ENCODE data around the gene GSE1. TPM values are rescaled to one million over a fixed set of nuclear protein-coding genes. Genes with fewer than 3 reads are reported as not detected.
A peak's percentile ranks its signal among the peaks of the same experiment; 100 is the strongest.

Gene GSE1
- total and polyA plus RNA-seq, 2 experiments from 2014 or later, result 32.4 to 135 TPM

DNA sequence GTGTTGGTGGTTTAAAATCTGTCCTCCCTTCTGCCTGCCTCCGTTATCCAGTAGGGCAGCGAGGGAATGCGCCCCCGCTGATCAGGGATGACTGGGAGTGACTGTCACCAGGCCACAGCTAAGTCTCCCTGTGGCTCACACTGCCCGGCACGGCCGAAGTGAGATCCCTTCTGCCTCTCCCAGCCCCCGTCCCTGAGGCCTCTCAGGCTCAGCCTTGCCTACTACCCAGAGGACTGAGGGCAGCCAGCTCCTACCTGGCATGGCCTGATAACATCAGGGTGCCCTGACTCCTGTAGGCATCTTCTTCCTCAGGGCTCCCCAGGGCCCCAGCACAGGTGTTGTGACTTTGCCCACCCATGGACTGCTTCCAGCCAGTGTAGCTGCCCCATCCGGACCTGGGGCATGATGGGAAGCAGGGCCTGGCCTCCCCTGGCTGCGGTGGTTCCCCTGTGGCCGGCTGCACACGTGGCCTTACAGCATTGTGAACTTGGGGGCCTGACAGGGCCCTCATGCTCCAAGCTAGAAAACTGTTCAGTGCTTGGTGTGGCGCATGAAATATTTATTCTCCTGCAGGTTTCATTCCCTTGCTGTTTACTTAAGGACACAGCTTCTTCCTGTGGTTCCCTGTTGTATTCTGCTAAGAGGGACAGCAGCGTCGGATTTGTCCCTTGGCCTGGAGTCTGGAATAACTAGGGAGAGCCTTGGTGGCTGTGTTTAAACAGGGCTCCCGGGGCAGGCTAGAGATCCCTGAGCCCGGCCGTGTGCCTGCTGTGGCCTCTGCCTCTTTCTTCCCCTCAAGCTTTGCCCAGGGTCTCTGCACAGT is 45.6 kb downstream of the GSE1 start (continued):
- TF ChIP-seq, protein P1, sequence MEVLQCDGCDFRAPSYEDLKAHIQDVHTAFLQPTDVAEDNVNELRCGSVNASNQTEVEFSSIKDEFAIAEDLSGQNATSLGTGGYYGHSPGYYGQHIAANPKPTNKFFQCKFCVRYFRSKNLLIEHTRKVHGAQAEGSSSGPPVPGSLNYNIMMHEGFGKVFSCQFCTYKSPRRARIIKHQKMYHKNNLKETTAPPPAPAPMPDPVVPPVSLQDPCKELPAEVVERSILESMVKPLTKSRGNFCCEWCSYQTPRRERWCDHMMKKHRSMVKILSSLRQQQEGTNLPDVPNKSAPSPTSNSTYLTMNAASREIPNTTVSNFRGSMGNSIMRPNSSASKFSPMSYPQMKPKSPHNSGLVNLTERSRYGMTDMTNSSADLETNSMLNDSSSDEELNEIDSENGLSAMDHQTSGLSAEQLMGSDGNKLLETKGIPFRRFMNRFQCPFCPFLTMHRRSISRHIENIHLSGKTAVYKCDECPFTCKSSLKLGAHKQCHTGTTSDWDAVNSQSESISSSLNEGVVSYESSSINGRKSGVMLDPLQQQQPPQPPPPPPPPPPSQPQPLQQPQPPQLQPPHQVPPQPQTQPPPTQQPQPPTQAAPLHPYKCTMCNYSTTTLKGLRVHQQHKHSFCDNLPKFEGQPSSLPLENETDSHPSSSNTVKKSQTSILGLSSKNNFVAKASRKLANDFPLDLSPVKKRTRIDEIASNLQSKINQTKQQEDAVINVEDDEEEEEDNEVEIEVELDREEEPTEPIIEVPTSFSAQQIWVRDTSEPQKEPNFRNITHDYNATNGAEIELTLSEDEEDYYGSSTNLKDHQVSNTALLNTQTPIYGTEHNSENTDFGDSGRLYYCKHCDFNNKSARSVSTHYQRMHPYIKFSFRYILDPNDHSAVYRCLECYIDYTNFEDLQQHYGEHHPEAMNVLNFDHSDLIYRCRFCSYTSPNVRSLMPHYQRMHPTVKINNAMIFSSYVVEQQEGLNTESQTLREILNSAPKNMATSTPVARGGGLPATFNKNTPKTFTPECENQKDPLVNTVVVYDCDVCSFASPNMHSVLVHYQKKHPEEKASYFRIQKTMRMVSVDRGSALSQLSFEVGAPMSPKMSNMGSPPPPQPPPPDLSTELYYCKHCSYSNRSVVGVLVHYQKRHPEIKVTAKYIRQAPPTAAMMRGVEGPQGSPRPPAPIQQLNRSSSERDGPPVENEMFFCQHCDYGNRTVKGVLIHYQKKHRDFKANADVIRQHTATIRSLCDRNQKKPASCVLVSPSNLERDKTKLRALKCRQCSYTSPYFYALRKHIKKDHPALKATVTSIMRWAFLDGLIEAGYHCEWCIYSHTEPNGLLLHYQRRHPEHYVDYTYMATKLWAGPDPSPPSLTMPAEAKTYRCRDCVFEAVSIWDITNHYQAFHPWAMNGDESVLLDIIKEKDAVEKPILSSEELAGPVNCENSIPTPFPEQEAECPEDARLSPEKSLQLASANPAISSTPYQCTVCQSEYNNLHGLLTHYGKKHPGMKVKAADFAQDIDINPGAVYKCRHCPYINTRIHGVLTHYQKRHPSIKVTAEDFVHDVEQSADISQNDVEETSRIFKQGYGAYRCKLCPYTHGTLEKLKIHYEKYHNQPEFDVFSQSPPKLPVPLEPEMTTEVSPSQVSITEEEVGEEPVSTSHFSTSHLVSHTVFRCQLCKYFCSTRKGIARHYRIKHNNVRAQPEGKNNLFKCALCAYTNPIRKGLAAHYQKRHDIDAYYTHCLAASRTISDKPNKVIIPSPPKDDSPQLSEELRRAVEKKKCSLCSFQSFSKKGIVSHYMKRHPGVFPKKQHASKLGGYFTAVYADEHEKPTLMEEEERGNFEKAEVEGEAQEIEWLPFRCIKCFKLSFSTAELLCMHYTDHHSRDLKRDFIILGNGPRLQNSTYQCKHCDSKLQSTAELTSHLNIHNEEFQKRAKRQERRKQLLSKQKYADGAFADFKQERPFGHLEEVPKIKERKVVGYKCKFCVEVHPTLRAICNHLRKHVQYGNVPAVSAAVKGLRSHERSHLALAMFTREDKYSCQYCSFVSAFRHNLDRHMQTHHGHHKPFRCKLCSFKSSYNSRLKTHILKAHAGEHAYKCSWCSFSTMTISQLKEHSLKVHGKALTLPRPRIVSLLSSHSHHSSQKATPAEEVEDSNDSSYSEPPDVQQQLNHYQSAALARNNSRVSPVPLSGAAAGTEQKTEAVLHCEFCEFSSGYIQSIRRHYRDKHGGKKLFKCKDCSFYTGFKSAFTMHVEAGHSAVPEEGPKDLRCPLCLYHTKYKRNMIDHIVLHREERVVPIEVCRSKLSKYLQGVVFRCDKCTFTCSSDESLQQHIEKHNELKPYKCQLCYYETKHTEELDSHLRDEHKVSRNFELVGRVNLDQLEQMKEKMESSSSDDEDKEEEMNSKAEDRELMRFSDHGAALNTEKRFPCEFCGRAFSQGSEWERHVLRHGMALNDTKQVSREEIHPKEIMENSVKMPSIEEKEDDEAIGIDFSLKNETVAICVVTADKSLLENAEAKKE (CRISPR knock-in tag; IDR thresholded peaks at IDR 0.05), result no peak
- TF ChIP-seq STAT1 (IDR thresholded peaks at IDR 0.05; ENCODE audit: unreplicated experiment), result no peak

DNA sequence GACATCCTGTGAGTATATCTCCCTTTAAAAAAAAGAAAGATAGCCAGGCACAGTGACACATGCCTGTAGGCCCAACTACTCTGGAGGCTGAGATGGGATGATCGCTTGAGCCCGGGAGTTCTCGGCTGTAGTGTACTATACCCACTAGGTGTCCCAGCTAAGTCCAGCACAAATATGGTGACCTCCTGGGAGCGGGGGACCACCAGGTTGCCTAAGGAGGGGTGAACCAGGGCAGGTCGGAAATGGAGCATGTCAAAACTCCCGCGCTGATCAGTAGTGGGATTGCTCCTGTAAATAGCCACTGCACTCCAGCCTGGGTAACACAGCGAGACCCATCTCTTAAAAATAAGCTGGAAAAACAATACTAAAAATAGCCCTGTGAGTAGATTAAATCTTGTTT is 46.2 kb downstream of the GSE1 start:
- Mint-ChIP-seq H3K4me3 (no peak overlapping the region), H3K27me3 (ENCODE audit: insufficient read depth, low read depth, poor library complexity) (peaks cover 19% of the 10 kb centered on the region), H3K36me3 (ENCODE audit: low read depth) (peaks cover 90% of the 10 kb centered on the region), H3K4me1 (peaks cover 4% of the 10 kb centered on the region; the same call in 1 of the 3 replicates), H3K9me3 (no peaks in the 10 kb centered on the region; the same call in 2 of the 3 replicates), H3K27ac (no peak overlapping the region)
- ATAC-seq (no peak), DNase-seq (ENCODE audit: low spot score) (no peak)
- H3K4me1 ChIP-seq (ENCODE audit: insufficient read depth), result no peaks in the 10 kb centered on the region
- no peak overlapping the region for H3K4me2 ChIP-seq
- no peaks in the 10 kb centered on the region for H3K9me2 ChIP-seq (ENCODE audit: insufficient read depth)
- no peaks in the 10 kb centered on the region for H3K79me2 ChIP-seq (replicated peaks; ENCODE audit: insufficient read depth)
- H2AFZ ChIP-seq, result no peak overlapping the region
- peak overlapping the region; percentile 76; the same call in 1 of the 2 replicates for H3K27ac ChIP-seq (ENCODE audit: low read depth)
- H3K27me3 ChIP-seq (ENCODE audit: insufficient read depth), result no peaks in the 10 kb centered on the region
- 0 out of 2 replicates have a peak, but pooled peaks have one; percentile 34 for TF ChIP-seq POLR2AphosphoS5 (IDR thresholded peaks at IDR 0.05; ENCODE audit: low read depth)
- no peak for TF ChIP-seq EZH2phosphoT487 (IDR thresholded peaks at IDR 0.05; ENCODE audit: unreplicated experiment)
- no peak for TF ChIP-seq REST (IDR thresholded peaks at IDR 0.05; ENCODE audit: unreplicated experiment)
- peaks cover 9% of the 10 kb centered on the region; the same call in 1 of the 2 replicates for H4K20me1 ChIP-seq (replicated peaks; ENCODE audit: insufficient read depth)
- peaks cover 20% of the 10 kb centered on the region; the same call in 1 of the 2 replicates for H3K36me3 ChIP-seq (ENCODE audit: insufficient read depth)
- peaks cover 28% of the 10 kb centered on the region for H3F3A ChIP-seq (replicated peaks; ENCODE audit: low read depth)
- no peak overlapping the region for H3K4me3 ChIP-seq
